Brain microvascular endothelial cell (primary cell): ENCODE data around the gene NUDT2.
"Not testable (repeated sequence)": the region's sequence is repeated elsewhere in the genome, so short reads cannot be mapped to it uniquely, and the experiment has no call there.

Experiments
- DNase-seq: peaks from one replicate; pipeline ENCODE4 v3.0.0-alpha.2; 2020
- H3K27ac ChIP-seq: fragments of 250-450 bp; sonication (Bioruptor Pico); 2 replicates; pipeline ENCODE4 v1.5.1; 2020; ENCODE audit warnings: mild to moderate bottlenecking, moderate library complexity
- H3K27me3 ChIP-seq: fragments of 250-450 bp; sonication (Bioruptor Pico); replicated peaks from 2 replicates; pipeline ENCODE4 v1.5.1; 2020; ENCODE audit warnings: mild to moderate bottlenecking
- H3K36me3 ChIP-seq: fragments of 250-450 bp; sonication (Bioruptor Pico); replicated peaks from 2 replicates; pipeline ENCODE4 v1.5.1; 2020; ENCODE audit warnings: mild to moderate bottlenecking
- H3K4me3 ChIP-seq: 2 replicates; pipeline ENCODE4 v1.5.1; 2011; ENCODE audit warnings: low read depth, mild to moderate bottlenecking, control low read depth, low read length, moderate library complexity
- in situ Hi-C: cut with HindIII; loops from 2 replicates; pipeline ENCODE4 v1.10.0; 2017; ENCODE audit warnings: low sequenced_read_pairs, low pct_ligation_motif_present
- TF ChIP-seq, protein P1 (sequence below): IDR thresholded peaks from 2 replicates; pipeline ENCODE4 v1.5.1; 2011; ENCODE audit warnings: low read depth, mild to moderate bottlenecking, moderate library complexity, low read length, control low read depth, inconsistent platforms; ENCODE audit errors: missing control alignments

The NUDT2 gene

DNA sequence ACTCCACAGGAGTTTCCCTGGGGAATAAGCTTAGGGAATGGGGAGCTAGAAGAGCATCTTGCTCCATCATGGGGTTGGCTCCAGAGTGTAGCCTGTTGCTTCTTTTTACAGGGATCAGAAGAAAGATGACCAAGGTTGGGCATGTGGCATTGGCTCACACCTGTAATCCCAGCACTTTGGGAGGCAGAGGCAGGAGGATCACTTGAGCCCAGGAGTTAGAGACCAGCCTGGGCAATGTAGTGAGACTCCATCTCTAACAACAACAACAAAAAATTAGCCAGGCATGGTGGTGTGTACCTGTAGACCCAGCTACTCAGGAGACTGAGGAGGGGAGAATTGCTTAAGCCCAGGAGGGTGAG, 18.4 kb downstream of the NUDT2 start:
- in situ Hi-C loops: no loop called here
- H3K36me3 ChIP-seq: peaks cover 6% of the 10 kb centered on the region
- H3K27ac ChIP-seq: no peak overlapping the region
- no peak for DNase-seq
- H3K27me3 ChIP-seq: no peaks in the 10 kb centered on the region
- TF ChIP-seq, protein P1, sequence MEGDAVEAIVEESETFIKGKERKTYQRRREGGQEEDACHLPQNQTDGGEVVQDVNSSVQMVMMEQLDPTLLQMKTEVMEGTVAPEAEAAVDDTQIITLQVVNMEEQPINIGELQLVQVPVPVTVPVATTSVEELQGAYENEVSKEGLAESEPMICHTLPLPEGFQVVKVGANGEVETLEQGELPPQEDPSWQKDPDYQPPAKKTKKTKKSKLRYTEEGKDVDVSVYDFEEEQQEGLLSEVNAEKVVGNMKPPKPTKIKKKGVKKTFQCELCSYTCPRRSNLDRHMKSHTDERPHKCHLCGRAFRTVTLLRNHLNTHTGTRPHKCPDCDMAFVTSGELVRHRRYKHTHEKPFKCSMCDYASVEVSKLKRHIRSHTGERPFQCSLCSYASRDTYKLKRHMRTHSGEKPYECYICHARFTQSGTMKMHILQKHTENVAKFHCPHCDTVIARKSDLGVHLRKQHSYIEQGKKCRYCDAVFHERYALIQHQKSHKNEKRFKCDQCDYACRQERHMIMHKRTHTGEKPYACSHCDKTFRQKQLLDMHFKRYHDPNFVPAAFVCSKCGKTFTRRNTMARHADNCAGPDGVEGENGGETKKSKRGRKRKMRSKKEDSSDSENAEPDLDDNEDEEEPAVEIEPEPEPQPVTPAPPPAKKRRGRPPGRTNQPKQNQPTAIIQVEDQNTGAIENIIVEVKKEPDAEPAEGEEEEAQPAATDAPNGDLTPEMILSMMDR: no peak
- H3K4me3 ChIP-seq: no peak overlapping the region

DNA sequence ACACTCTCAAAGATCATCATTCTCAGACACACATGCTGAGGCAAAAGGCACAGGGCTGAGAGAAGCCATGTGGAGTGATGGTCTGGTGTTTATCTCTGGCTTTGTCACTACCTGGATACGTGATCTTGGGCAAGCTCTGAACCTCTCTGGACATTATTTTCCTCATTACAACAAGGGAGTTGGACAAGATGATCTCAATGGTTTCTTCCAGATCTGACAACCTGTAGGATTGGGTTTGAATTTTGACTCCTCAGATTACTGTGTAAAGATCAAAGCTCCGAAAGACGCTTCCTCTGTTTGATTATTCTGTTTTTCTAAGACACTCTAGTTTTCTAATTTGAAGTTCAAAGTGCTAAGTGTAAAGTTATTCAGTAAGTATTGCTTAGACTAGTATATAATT, 20.0 kb downstream of the NUDT2 start:
- H3K27me3 ChIP-seq: no peaks in the 10 kb centered on the region
- no peak for DNase-seq
- TF ChIP-seq, protein P1: no peak
- in situ Hi-C loops: no loop called here
- no peaks in the 10 kb centered on the region for H3K36me3 ChIP-seq
- H3K4me3 ChIP-seq: no peak overlapping the region
- H3K27ac ChIP-seq: no peak overlapping the region

DNA sequence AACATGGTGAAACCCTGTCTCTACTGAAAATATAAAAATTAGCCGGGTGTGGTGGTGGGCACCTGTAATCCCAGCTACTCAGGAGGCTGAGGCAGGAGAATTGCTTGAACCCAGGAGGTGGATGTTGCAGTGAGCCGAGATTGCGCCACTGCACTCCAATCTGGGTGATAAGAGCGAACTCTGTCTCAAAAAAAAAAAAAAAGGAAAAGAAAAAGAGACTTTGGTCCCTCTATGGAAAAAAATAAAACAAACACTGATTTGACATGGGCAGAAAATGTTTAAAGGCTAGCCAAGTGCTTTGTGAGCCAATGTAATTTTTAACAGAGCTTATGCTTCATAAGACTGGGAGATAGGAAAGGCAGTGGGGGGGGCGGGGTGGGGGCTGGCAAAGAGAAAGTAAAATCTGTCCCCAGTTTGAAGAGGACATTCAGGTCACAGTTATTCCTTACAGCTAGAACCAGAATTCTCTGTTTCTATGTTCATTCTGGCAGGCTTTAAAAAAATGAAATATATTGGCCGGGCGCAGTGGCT, 22.8 kb downstream of the NUDT2 start:
- H3K36me3 ChIP-seq, H3K27me3 ChIP-seq, H3K4me3 ChIP-seq, DNase-seq, H3K27ac ChIP-seq, in situ Hi-C loops: not testable (repeated sequence)

DNA sequence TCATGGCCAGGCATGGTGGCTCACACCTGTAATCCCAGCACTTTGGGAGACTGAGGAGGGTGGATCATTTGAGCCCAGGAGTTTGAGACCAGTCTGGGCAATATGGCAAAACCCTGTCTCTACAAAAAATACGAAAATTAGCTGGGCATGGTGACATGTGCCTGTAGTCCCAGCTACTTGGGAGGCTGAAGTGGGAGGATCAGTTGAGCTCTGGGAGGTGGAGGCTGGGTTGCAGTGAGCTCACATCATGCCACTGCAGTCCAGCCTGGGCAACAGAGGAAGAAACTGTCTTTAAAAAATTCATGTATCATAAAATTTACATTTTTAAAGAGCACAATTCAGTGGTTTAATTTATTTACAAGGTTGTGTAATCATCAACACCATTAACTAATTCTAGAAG, 23.6 kb downstream of the NUDT2 start:
- H3K27me3 ChIP-seq, in situ Hi-C loops: not testable (repeated sequence)

DNA sequence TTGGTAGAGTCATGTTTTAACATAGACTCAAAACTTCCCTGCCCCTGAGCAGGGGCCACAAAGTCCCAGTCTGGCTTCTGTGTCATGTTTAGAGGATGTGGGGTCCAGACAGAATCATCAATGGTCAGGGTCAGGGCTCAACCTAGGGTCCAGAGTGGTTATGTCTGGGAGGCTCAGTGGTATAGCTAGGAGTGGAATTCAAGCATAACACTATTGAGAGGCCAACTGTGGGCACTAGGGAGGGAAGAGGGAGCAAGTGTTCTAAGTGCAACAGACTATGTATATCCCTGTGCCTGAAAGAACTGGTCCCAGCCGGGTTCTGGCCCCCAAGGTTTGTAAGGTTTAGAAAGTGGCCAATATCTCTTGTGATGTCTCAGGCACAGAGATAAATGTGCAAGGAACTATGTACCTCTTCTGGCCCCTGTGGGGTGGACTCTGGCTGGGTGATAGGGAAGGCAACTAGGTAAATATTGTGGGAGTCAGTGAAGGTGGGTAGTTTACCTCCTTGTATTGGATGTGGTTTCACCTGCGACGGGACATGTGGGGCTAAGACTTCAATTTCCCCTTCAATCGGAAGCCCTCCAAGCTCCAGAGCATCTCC, 33.3 kb downstream of the NUDT2 start:
- no peak for DNase-seq
- in situ Hi-C loops: no loop called here
- TF ChIP-seq, protein P1: no peak
- H3K36me3 ChIP-seq: no peaks in the 10 kb centered on the region
- H3K27ac ChIP-seq: no peak overlapping the region
- H3K4me3 ChIP-seq: no peak overlapping the region
- no peaks in the 10 kb centered on the region for H3K27me3 ChIP-seq

More for the DNA sequence above, 23.6 kb downstream of the NUDT2 start:
- not testable (repeated sequence) for H3K36me3 ChIP-seq, DNase-seq, H3K27ac ChIP-seq, H3K4me3 ChIP-seq

DNA sequence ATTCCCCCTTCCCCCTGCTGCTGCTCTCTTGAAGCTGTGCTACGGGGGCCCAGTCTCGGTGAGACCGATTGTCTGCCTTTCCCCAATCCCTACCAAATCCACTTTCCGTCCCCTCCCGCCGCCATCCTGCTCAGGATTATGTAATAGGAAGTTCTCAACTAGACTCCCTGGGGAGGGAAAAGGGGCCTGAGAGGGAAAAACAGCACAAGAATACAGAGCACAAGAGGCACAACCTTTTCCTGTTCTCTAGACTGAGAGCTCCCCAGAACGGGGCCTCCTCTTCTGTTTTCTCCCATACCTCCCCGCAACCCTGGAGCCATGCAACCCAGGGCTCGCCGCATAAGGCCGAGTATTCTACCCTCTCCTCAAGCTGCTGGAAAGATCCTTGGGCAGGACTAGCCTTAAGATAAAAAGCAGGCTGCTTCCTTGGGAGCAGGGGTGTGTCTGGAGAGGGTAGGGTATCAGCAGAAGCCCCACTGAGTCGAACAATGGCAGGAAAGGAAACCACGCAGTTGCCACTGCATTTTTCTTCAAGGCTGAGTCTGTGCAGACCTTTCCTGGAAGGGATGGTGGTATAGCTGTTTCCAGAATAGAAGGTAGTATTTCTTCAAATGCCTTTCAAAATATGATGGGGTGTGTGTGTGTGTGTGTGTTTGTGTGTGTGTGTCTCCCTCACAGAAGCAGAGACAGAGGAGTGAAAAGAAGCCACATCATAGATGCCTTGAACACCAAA, 34.4 kb downstream of the NUDT2 start:
- no peak overlapping the region for H3K4me3 ChIP-seq
- no peak for DNase-seq
- in situ Hi-C loops: no loop called here
- no peak overlapping the region for H3K27ac ChIP-seq
- TF ChIP-seq, protein P1: no peak
- H3K27me3 ChIP-seq: no peaks in the 10 kb centered on the region
- H3K36me3 ChIP-seq: no peaks in the 10 kb centered on the region
